Neural progenitor cell (in vitro differentiated cells): ENCODE data around the gene RBM25.

Experiments used
- CTCF ChIP-seq: fragments of 200-600 bp; sonication (generic); IDR thresholded peaks from 2 replicates; pipeline ENCODE4 v1.5.1; 2017; ENCODE audit warnings: antibody characterized with exemption, mild to moderate bottlenecking
- EZH2 ChIP-seq: fragments of 200-600 bp; sonication (generic); IDR thresholded peaks from 2 replicates; pipeline ENCODE4 v1.6.1; 2017; ENCODE audit warnings: antibody characterized with exemption, mild to moderate bottlenecking, moderate library complexity
- EZH2phosphoT487 ChIP-seq: fragments of 200-600 bp; sonication (generic); IDR thresholded peaks from 2 replicates; pipeline ENCODE4 v1.6.1; 2017; ENCODE audit warnings: antibody characterized with exemption

GRCh38 chr14:73133795-73134194 lies 75.5 kb downstream of the RBM25 start:
- TF ChIP-seq CTCF (no peak), EZH2 (no peak), EZH2phosphoT487 (no peak)
